Measurements from ENCODE around the gene TMIE.
"Not testable (repeated sequence)": the region's sequence is repeated elsewhere in the genome, so short reads cannot be mapped to it uniquely, and the experiment has no call there.

The TMIE gene

GRCh38 chr3:46729038-46729437 lies 27.8 kb downstream of the TMIE start:
- no peak for DNase-seq

- DNase-seq: no peak
Observed at GRCh38 chr3:46730819-46731218, 29.6 kb downstream of the TMIE start.

GRCh38 chr3:46731795-46732194 lies 30.6 kb downstream of the TMIE start:
- no peak for DNase-seq

GRCh38 chr3:46733026-46733800 lies 32.0 kb downstream of the TMIE start:
- DNase-seq: no peak

GRCh38 chr3:46734773-46735172 lies 33.6 kb downstream of the TMIE start:
- DNase-seq: no peak

- DNase-seq: no peak
Observed at GRCh38 chr3:46736006-46736872, 35.0 kb downstream of the TMIE start.

- no peak for DNase-seq
Observed at GRCh38 chr3:46737329-46737731, 36.1 kb downstream of the TMIE start.

GRCh38 chr3:46739565-46739964 lies 38.4 kb downstream of the TMIE start:
- DNase-seq: not testable (repeated sequence)

- DNase-seq: no peak
Observed at GRCh38 chr3:46742992-46743585, 41.9 kb downstream of the TMIE start.

- no peak for DNase-seq
Observed at GRCh38 chr3:46746711-46747110, 45.5 kb downstream of the TMIE start.

- DNase-seq: no peak
Observed at GRCh38 chr3:46748170-46748569, 47.0 kb downstream of the TMIE start.

- no peak for DNase-seq
Observed at GRCh38 chr3:46749129-46749528, 47.9 kb downstream of the TMIE start.

GRCh38 chr3:46750555-46751038 lies 49.4 kb downstream of the TMIE start:
- no peak for DNase-seq

- DNase-seq: not testable (repeated sequence)
Observed at GRCh38 chr3:46753127-46753526, 51.9 kb downstream of the TMIE start.

GRCh38 chr3:46755646-46756045 lies 54.5 kb downstream of the TMIE start:
- no peak for DNase-seq

- no peak for DNase-seq
Observed at GRCh38 chr3:46756642-46757041, 55.5 kb downstream of the TMIE start.

- DNase-seq: no peak
Observed at GRCh38 chr3:46759239-46760167, 58.3 kb downstream of the TMIE start.
